IPS DF 19.7 (cell line): ENCODE results near the gene UGT2B17.
"Not testable (repeated sequence)": the region's sequence is repeated elsewhere in the genome, so short reads cannot be mapped to it uniquely, and the experiment has no call there.

ENCODE experiments used
- DNase-seq: peaks from one replicate; pipeline ENCODE4 v3.0.0-alpha.2; 2013; ENCODE audit warnings: low read depth, low spot score

UGT2B17 gene

DNA sequence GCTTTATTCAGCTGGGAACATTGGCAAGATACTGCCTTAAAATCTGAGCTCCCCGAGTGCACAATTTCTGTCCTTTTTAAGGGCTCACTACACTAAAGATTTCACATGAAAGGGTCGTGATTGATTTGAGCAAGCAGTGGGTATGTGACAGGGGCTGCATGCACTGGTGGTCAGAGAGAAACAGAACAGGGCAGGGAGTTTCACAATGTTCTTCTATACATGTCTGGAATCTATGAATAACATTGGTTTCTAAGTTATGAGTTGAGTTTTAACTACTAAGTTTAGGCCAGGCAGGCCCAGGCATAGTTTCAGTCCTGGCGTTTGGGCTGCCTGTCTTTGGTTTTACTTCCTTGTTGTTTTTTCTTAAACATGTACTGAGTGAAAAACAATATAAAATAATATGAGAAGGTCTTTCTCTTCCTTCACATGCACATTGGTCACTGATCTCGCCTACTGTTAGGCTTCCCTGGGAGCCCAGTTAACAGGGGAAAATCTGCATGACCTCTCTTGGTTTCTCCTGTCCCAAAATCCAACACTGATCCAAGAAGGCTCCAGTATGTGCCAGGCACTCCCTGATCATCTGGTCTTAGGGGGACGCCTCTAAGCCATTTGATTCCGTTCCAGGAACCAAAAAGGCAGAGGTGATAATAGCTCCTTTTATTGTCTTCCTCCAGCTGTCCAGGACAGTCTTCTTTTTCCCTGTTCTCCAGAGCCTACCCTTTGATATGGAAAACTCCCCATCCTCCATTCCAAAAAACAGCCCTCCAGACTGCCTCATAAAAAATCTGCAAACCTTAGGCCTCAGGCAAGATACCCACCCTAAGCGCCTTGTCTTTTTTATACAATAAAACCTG lies at the start of gene UGT2B17:
Gene UGT2B17, minus strand, starts transcription at position 51 of the 854 bp plus-strand sequence. CDS start 7,838 bp downstream, outside the sequence.
- no peak for DNase-seq

DNA sequence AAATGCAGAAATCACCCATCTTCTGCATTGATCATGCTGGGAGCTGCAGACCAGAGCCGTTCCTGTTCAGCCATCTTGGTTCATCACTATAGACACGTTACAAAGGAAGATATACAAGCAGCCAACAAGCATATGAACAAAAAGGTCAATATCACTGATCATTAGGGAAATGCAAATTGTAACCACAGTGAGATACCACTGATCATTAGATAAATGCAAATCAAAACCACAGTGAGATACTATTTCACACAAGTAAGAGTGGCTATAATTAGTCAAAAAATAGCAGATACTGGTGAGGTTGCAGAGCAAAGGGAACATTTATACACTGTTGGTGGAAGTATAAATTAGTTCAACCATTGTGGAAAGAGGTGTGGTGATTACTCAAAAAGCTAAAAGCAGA lies 46.6 kb upstream of the UGT2B17 start:
- DNase-seq: not testable (repeated sequence)

DNA sequence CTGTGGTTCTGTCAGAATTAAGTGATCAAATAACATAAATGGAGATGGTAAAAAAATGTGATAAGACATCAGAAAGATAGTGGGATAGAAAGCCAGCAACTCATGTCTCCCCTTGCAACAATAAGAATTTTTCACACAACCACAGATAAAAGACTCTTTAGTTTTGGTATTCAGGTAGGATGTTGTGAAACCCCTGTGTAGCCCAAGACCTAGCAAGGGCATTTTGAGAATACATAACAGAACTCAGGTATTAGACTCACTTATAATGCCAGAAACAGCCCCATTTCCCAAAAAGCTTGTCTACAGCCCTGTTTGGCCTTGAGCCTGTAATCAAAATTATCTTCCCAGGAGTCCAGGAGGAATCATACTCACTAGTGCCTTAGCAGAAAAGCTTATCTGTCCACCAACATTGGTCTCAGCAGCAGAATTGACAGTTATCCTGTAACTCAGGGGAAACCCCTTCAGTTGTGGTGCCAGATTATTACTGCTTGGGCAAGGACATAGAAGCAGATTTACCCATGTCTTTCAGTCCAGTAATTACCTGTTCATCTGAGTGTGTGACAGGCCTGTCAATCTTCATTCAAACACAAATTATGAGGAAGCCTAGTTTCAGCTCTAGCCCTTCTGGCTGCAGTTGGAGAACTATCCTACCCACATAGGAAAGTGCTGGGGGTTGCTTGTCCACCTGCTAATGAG lies 41.0 kb upstream of the UGT2B17 start:
- no peak for DNase-seq

DNA sequence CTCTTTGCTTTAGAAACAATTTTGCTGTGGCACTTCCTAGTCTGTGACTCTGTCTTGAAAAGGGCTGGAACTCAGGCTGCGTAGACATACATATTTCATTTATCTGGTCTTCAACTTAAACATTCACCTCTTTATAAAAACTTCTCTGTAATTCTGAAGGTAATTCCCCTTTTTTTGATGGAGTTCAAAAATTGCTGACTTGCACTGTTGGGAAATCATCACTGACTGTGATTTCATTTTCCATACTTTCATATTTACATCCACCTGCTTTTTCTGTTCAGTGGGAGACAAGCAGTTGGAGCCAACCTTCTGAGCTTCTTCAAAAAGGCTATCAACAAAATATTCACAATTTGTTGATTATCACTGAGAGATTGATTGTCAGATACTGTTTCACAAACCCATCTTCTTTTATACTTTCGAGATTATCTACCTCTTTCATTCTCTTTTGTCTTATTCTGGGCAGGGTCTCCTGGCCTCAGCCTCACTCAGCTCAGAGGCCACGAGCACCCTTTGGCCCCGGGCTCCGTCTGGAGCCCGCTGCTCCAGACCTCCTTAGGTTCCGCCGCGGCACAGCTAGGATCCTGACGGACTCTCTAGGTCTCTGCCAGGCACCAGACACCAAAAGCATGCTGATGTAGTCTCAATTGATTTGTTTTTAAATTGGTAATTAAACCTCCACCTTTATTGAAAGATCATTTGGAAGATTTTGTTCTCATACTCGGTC lies 39.7 kb upstream of the UGT2B17 start:
- no peak for DNase-seq

DNA sequence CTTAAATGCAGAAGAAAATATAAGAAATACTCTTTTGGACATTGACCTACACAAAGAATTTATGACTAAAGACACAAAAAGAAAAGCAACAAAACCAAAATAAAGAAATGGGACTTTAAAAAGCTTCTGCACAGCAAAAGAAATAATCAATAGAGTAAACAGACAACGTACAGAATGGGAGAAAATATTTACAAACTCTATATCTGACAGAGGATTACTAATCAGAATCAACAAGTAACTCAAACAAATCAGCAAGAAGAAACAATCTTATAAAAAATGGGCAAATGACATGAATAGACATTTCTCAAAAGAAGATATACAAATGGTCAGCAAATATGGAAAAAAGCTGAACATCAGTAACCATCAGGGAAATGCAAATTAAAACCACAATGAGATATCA lies 37.6 kb upstream of the UGT2B17 start:
- no peak for DNase-seq

DNA sequence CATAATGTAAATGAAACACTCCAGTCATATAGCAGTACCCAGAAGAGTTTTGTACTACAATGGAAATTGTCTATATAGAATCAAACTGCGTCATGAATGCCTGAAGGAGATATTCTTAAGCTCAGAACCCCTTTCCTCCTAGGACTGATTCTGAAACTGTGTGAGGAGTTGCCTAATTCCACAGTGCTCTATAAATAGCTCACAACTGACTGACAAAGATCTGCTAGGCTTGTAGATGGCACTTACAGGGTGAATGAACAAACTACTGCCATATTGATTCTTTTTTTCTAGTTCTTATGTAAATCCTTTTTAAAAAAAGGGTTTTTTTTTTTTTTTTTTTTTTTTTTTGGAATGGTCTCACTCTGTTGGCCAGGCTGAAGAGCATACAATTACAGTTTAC lies 30.1 kb upstream of the UGT2B17 start:
- DNase-seq: no peak

DNA sequence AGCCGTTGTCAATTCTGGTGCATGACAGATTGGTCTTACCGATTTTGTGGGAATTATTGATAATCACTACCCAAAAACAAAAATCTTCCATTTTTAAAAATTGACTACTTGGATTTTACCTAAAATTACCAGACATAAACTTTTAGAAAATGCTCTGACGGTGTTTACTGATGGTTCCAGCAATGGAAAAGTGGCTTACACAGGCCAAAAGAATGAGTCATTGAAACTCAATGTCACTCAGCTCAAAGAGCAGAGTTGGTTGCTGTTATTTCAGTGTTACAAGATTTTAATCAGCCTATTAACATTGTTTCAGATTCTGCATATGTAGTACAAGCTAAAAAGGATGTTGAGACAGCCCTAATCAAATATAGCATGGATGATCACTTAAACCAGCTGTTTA lies 23.0 kb upstream of the UGT2B17 start:
- DNase-seq: no peak

DNA sequence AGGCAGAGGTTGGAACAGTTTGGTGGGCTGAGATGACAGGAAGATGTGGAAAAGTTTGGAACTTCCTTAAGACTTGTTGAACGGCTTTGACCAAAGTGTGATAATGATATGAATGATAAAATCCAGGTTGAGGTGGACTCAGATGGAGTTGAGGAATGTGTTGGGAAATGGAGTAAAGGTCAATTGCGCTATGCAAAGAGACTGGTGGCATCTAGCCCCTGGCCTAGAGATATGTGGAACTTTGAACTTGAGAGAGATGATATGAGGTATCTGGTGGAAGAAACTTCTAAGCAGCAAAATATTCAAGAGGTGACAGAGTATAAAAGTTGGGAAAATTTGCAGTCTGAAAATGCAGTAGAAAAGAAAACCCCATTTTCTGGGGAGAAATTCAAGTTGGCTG lies 21.4 kb upstream of the UGT2B17 start:
- DNase-seq: no peak

DNA sequence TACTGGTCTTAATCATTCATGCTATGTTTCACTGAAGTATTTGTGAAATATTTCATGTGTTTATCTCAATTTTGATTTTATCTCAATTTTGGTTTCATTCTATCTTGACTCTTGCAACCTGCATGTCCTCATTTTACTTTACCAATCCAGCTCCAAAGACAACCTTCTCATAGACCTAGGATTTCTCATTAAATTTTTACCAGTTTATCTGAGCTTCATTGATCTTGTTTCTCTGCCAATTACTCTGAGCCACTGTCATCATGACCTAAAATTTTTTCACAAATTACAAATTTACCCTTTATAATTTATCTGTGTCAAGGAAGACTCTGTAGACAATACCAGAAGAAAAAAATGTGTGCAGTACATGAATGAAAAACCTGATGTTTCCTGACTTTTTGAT lies 18.6 kb upstream of the UGT2B17 start:
- DNase-seq: no peak

DNA sequence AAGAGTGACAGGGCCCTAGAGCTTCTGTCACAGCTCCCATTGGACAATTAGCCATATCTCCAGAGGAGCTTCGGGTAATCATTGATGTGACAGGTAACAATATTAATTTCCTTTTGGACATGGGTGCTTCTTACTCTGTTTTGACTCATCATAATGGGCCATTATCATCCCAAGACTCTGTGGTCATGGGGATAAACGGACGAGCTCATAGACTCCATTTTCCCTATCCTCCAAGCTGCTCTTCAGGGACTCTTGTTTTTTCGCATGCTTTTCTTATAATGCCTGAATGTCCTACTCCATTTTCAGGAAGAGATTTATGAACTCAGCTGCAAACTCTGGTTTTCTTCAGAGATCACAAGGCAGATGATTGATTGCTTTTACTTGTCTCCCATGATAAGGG lies 17.0 kb upstream of the UGT2B17 start:
- DNase-seq: no peak

DNA sequence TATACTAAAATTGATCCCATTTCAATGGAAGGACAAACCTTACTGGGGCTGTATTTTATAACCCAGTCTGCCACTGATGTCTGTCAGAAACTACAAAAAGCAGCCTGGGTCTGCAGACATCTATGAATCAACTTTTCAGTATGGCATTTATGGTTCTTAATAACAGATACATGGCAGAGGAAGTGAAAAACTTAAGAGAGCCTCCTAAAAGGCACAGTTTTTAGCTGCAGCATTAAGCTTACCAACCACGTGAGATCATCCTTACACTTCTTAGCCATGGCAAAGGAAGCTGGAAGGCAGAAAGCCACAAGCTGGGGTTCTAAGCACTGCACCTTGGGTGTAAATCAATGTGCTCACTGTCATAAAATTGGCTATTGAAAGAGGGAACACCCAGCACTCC lies 16.6 kb upstream of the UGT2B17 start:
- DNase-seq: no peak

DNA sequence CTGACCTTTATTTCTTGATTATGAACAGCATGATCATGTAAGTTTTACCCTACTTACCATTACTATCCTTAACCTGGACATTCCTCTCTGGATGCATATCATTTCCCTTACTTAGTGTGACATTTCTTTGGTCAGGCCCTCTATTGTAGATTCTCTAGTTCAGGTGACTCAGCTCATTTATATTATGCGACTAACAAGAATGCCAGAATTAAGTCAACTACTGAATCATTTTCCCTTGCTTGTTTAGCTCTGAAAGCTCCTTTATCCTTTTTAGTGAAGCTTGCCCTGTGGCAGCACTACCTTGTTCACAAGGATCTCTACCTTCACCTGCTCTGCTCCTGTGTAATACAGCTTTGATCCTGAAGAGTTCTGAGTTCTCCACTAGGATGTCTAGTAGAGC lies 15.1 kb upstream of the UGT2B17 start:
- no peak for DNase-seq

DNA sequence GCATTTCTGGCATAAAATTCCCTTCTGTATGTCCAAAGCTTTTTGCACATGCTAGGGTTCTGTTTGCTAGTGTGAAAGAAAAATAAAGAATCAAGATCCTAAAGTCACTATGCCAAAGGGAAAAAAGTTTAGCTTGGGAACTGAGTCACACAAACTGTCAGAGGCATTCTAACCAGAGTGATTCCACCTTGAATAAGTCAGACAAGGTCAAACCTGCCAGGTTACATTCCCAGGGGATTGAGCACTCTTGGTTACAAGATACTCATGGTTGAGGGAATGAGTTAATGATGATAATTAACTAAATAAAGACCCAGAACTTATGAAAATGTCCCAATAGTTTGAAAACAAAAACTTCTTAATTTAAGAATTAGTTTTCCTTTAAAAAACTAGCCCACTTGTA lies 13.7 kb upstream of the UGT2B17 start:
- no peak for DNase-seq

DNA sequence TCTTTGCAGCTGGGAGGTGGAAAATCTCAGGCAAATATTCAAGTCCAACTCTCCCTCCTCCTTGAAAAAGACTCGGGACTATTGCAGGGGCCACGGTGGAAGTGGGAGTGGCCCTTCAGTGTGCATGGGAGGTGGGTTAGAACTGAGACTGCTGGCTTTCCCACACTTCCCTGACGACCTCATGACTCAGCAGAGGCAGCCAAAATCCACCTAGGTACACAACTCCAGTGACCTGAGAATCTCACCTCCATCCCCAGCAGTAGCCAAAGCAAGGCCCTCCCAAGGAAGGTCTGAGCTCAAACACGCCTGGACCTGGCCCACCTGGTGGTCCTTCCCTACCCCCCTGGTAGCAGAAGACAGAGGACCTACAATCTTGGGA lies 6.2 kb upstream of the UGT2B17 start:
- DNase-seq: no peak

DNA sequence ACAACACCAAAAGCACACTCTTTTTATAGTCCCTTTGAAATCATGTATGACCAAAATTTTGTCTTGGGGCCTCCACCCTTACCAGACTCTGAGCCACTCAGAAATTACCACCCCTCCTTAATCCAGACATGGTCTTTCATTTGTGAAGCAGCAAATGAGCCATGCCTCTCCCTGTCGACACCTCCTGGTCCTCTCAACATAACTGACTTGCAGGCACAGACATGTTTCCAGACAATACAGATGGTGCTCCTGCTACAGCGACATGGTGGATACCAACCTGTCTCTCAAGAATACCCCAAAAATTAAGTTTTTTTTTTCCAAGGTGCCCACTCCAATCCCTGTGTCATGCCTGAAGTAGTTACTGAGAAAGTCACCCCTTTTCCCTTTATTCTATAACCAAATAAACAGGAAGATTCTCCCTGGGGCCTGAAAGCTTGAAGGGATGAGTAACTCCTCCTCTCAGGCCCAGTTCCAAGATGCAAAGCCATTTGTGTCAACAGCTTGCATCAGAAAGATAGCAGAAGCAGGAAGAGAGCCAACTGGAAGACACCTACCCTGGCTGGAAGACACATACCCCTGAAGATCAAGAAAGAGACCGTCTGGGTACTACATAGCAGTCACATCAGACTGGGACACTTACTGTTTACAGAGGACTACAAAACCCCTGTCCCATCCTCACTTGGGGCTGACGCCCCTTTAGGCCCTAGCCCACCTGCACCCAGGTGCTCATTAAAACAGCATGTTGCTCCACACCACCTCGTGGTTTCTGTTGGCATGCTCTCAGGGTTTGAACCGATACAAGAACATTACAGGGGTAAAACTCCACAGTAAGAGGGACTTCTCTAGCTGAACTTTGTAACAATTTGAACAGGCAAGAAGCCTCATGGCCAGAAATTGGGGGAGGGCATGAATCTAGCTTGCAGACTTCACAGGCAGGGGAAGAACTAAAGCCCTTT lies 5.5 kb upstream of the UGT2B17 start:
- DNase-seq: no peak

DNA sequence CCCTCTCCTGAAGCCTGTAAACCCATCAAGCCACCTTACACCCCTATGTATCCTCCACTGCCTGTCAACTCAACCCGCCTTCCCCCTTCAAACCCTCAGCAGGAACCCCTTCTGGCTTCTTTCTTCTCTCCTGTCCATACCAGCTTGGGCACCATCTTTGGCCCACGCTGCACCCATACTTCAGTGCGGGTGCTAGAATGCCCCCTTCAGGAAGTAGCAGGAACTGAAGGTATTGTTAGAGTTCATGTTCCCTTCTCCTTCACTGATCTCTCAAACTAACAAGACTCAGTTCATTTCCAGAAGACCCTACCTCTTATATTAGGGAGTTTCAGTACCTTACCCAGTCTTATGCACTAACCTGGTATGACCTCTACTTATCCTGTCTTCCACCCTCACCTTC lies 1.5 kb upstream of the UGT2B17 start:
- DNase-seq: no peak

DNA sequence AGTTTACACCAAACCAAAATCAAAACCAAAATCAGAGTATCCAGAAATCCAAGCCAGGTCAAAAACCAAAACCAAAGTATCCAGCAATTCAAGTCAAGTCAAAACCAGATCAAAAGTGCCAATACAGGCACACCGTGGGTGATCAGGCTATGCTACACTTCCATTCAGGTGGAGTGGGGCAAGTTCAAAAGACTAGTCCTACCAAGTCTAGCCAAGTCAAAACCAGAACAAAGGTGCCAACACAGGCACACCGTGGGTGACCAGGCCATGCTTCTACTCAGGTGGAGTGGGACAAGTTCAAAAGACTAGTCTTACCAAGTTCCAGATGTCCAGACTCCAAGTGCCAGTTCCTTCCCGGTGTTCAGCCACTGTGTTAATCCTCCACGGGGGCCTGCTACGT lies 486 bp downstream of the UGT2B17 start:
- DNase-seq: not testable (repeated sequence)

DNA sequence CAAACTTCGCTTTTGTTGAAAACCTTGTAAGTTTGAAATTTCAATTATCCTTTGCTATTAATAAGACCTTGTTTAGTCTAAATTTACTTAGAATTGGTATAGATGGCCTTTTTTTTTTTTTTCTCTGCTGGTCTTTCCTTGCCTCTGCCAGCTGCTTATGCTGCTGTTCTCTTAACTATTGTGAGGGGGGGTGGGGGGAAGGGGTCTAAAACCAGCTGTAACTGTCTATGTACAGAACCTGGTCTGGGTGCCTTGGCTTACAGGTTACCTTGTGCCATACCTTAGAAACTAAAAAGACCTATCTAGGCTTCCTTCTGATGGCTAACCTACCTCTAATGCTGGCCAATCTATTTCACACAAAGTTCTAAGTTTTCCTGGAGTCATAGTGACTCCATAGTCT lies 1.0 kb downstream of the UGT2B17 start:
- no peak for DNase-seq

DNA sequence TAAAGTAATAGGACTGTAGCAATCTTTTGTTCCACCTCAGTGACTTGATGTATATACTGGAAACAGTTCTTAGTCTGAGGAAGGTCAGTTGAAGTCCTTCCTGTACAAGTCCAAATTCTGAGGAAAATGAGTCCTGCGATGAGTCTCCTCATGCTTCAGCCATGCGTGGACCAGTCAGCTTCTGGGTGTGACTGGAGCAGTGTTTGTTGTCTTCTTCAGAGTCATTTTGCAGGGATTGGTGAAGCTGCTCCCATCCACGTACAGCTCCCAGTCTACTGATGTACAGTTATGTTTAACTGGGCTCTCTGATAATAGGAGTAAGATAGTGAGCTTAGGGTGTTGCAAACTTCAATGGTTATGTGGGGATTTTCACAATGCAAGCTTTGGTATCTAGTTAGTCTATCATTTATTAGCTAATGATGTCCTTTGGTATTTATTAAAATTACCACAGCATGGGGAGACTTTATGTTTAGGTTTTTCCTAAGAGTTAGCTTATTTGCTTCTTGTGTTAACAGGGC lies 3.4 kb downstream of the UGT2B17 start:
- no peak for DNase-seq

DNA sequence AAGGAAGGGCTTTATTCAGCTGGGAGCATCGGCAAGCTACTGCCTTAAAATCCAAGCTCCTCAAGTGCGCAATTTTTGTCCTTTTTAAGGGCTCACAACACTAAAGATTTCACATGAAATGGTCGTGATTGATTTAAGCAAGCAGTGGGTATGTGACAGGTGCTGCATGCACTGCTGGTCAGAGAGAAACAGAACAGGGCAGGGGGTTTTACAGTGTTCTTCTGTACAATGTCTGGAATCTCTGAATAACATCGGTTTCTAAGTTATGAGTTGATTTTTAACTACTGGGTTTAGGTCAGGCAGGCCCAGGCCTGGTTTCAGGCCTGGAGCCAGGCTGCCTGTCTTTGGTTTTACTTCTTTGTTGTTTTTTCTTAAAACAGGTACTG lies 6.0 kb downstream of the UGT2B17 start:
- no peak for DNase-seq

DNA sequence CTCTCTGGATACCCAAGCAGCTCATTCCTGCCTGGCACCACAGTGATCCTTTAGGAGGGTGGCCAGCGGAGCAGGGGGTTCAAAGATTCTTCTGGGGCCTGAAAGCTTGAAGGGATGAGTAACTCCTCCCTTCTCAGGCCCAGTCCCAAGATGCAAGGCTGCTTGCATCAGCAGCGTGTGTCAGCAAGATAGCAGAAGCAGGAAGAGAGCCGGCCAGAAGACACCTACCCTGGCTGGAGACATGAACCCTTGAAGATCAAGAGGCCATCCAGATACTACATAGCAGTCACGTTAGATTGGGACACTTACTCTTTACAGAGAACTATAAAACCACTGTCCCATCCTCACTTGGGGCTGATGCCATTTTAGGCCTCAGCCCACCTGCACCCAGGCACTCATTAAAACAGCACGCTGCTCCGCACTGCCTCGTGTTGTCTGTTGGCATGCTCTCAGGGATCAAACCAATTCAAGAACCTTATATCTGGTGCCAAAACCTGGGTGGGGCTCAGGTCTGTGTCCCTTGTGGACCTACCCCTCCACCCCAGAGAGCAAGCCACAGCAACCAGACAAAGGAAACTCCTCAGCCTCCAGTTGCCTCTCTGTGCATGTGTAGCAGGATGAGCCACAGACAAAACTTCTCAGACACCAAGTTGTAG lies 6.5 kb downstream of the UGT2B17 start:
- DNase-seq: no peak
